Suprapubic skin (tissue), 4 donors: Measurements from ENCODE around the gene KCND3.

Experiments used
- EP300 ChIP-seq: sonication (generic); formaldehyde crosslinking; IDR thresholded peaks from one replicate; pipeline ENCODE4 v1.6.1; 2017; ENCODE audit warnings: antibody characterized with exemption
- POLR2A ChIP-seq, 2 donors: fragments of 450-650 bp; IDR thresholded peaks; one replicate each; pipeline ENCODE4 v1.6.1; 2017; ENCODE audit warnings: antibody characterized with exemption in 2 of 2, mild to moderate bottlenecking in 2 of 2, moderate library complexity in 2 of 2
- POLR2AphosphoS5 ChIP-seq, 3 donors: sonication (generic); formaldehyde crosslinking; IDR thresholded peaks; one replicate each; pipeline ENCODE4 v1.6.1; 2017; ENCODE audit warnings: antibody characterized with exemption in 3 of 3
- TF ChIP-seq, protein P1 (sequence below), 2 donors: fragments of 200-600 bp in 1 of 2; fragments of 450-650 bp in 1 of 2; sonication (generic) in 1 of 2; IDR thresholded peaks; one replicate each; pipeline ENCODE4 v1.5.1; 2016 to 2019; ENCODE audit warnings: antibody characterized with exemption in 2 of 2, mild to moderate bottlenecking in 1 of 2, moderate library complexity in 1 of 2

DNA sequence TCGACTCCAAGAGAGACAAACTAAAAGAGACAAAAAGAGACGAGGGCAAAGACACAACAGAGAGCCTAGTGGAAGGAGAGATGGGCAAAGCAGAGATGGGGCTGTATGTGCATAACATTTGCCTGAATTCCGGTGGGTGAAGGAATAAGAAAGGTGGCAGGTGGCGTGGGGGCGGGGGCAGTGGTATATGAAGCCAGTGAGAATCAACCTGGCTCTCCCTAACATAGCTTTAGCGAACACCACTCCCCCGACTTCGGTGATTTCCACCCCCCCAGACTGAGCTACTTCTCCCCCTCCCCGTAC is 251.4 kb downstream of the KCND3 start:
- TF ChIP-seq POLR2A (IDR thresholded peaks at IDR 0.05) (no peak), POLR2AphosphoS5 (IDR thresholded peaks at IDR 0.05) (no peak), EP300 (no peak)
- TF ChIP-seq, protein P1, sequence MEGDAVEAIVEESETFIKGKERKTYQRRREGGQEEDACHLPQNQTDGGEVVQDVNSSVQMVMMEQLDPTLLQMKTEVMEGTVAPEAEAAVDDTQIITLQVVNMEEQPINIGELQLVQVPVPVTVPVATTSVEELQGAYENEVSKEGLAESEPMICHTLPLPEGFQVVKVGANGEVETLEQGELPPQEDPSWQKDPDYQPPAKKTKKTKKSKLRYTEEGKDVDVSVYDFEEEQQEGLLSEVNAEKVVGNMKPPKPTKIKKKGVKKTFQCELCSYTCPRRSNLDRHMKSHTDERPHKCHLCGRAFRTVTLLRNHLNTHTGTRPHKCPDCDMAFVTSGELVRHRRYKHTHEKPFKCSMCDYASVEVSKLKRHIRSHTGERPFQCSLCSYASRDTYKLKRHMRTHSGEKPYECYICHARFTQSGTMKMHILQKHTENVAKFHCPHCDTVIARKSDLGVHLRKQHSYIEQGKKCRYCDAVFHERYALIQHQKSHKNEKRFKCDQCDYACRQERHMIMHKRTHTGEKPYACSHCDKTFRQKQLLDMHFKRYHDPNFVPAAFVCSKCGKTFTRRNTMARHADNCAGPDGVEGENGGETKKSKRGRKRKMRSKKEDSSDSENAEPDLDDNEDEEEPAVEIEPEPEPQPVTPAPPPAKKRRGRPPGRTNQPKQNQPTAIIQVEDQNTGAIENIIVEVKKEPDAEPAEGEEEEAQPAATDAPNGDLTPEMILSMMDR (IDR thresholded peaks at IDR 0.05): no peak
